GM18873 (cell line): Measurements from ENCODE around the gene PSTPIP2.

Experiments used
- ATAC-seq: cut with Tn5 transposase; IDR thresholded peaks from one replicate; pipeline ENCODE4 v1.9.1; 2021; ENCODE audit warnings: mild to moderate bottlenecking, moderate library complexity, moderate number of reproducible peaks; ENCODE audit not compliant: unreplicated experiment, low FRiP score

Gene PSTPIP2

DNA sequence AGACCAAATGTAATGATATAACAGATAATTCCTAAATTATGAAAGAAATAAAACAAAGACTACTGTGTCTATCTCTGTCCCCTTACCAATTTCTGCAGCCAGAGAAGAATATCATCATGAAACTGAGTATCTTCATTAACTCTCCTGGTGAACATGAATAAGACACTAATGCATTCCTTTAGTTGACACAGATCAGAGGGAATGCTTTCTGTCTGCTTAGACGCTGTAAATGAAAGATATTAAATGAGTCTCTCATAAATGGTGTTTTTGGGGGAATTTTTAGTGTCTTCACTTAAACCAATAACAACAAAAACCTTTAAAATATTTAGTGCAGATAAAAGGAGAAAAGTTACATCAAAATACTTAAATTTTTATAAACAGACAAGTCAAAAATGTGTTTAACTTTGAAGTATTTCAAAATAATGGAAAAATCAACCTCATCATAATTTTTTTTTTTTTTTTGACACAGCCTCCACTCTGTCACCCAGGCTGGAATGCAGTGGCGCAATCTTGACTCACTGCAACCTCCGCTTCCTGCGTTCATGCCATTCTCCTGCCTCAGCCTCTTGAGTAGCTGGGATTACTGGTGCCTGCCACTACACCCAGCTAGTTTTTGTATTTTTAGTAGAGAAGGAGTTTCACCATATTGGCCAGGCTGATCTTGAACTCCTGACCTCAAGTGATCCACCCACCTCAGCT, 120.9 kb downstream of the PSTPIP2 start:
- no peak for ATAC-seq

DNA sequence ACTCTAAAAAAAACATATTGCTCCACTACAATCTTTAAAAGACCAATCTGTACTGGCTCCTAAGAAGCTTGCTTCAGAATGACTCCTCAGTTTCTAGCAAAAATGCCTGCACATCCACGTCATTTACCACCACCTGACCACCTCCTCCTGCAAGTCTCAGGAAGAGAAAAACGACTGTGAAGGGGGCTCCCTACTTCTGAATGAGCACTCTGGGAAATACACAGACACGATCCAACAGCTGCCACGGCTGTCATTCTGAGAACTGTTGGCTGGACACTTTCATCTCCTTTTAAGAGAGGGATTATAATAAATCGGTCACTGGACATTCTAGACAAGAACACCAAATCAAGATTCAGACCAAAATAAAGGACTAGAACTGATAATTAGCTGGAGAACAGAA, 126.4 kb downstream of the PSTPIP2 start:
- no peak for ATAC-seq

DNA sequence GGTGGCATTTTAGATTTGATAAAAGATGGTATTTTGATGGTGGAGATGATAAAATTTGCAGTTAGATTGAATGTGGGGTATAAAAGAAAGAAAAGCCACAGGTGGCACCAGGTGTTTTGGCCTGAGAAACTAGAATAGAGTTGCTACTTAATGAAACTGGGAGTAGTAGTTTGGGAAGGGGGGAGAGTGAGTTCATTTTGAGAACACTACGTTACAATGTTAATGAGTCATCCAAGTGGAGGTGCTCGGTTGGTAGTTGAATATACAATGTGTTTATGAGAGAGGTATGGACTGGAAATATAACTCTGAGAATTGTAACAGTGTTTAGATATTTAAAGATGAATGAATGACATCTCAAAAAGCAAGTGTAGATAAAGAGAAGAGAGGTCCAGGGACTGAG, 131.3 kb downstream of the PSTPIP2 start:
- no peak for ATAC-seq

DNA sequence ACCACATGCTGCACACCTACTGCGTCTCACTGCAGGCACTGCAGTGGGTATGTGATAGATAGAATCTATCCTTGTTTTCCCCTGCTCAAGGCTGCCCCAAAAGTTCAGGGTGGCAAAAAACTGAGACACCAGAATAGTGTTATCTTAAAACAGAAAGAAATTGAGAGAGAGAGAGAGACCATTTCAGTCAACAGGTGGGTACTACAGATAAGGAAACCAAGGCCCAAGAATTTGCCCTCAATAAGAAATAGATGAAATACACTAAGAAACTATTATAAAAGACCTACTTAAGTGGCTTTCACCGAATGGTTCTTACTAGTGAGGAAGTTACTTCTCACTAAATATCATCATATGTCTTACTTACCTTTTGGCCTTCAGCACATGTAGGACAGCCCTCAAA, 132.8 kb downstream of the PSTPIP2 start:
- no peak for ATAC-seq

DNA sequence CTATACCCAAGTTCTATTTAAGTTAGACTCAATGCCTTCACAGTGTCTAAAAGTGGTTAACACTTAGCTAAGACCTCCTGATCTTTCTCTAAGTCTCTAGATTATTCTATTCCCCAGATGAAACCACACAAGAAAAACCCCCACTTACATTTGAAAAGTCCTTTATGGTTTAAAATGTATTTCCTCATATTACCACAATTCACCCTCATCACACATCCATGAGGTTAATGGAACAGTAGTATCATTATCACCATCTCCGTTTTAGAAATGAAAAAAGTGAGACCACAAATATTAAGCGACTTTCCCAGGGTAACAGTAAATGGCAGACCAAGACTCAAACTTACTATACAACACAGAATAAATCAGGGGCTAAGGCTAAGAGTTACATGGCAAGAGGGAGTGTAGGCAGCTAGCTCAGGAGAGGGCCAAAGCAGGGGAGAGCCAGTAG, 133.5 kb downstream of the PSTPIP2 start:
- ATAC-seq: no peak

DNA sequence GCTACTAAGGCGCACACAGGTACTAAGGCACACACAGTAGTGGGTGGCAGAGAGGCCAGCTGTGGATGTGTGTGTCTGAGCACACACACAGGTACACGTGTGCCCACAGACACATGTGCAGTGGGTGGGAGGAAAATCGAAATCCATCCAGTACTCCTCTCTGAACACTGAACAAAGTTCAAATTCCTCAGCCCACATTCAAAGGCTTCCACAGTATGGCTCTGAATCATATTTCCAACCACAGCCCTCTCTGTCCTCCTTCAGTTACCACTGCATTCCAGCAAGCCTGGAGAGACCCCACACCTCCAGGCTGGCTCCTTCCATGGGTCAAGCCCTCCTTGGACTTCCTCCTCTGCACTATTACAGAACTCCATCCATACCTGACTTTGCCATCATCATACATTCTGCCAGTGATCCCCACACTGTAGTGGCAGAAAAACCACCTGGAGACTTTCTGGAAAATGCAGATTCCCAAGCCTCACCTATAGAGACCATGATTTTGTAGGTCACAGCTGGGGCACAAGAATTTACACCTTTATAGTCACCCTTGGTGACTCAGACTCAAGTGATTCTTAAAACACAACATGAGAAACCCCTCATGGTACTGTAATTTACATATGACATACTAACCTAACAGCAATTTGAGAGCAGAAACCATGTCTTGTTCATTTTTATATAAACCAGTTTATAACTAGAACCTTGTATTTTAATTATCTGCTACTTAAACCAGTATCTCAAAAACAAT, 136.3 kb downstream of the PSTPIP2 start:
- ATAC-seq: no peak
